ENCODE results near the gene LCLAT1. TPM values are rescaled to one million over a fixed set of nuclear protein-coding genes. Genes with fewer than 3 reads are reported as not detected.

The LCLAT1 gene
- total RNA-seq, 1 donor from 2014 or later, result 16.0 TPM

DNA sequence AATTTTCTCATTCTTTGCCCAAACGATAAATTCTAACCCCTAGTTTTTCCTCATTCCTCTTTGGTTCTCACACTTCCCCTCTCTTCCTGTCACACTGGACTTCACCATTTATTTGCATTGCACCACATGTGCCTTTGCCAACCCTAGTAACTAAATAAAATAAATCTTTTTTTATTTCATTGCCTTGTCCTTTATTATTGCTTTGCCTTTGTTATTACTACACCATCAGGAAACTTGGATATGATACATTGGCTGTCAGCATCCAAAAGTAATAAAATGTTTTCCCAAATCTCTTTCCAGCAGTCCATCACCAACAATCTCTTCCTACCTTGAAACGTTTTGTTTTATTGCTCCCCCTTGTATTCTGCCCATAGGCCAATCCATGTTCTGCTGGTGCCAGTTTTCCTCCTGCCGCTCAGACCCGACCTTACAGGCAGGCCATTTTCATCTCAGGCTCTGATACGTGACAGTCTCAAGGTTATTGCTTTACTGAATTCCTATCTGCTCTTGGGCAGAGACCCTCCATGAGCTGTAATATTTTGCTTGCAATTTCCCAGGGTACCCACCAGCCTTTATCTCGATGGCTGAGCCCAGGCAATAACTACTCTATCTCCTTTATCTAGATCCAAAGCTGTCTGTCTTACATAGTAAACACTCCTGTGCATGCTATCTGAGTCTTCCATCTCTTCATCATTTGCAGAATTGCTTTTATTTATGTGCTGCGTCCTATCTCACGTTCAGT, 19.3 kb upstream of the LCLAT1 start:
- Mint-ChIP-seq H3K27ac (ENCODE audit: unreplicated experiment) (no peak overlapping the region), H3K4me1 (ENCODE audit: low read depth, unreplicated experiment) (no peaks in the 10 kb centered on the region), H3K9me3 (ENCODE audit: unreplicated experiment) (no peaks in the 10 kb centered on the region), H3K36me3 (ENCODE audit: unreplicated experiment) (no peaks in the 10 kb centered on the region), H3K27me3 (ENCODE audit: unreplicated experiment) (no peaks in the 10 kb centered on the region), H3K4me3 (ENCODE audit: unreplicated experiment) (no peak overlapping the region)
- TF ChIP-seq, protein P1, sequence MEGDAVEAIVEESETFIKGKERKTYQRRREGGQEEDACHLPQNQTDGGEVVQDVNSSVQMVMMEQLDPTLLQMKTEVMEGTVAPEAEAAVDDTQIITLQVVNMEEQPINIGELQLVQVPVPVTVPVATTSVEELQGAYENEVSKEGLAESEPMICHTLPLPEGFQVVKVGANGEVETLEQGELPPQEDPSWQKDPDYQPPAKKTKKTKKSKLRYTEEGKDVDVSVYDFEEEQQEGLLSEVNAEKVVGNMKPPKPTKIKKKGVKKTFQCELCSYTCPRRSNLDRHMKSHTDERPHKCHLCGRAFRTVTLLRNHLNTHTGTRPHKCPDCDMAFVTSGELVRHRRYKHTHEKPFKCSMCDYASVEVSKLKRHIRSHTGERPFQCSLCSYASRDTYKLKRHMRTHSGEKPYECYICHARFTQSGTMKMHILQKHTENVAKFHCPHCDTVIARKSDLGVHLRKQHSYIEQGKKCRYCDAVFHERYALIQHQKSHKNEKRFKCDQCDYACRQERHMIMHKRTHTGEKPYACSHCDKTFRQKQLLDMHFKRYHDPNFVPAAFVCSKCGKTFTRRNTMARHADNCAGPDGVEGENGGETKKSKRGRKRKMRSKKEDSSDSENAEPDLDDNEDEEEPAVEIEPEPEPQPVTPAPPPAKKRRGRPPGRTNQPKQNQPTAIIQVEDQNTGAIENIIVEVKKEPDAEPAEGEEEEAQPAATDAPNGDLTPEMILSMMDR (IDR thresholded peaks at IDR 0.05; ENCODE audit: partially characterized antibody, unreplicated experiment), result no peak
- no peak for DNase-seq

DNA sequence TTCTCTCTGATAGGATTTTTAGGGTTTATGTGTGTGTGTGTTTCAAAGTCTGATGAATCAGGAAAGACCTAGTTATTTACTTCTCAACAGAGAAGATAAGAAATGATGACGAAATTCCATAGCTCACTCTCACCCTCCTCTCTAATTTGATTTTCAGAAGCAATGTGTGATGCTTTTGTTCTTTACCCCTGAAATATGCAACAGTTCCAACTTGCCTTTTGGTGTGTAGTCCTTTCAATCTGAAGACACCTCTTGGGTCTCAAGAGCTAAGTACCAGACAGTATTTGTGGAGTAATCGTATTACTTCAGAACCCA, 18.7 kb upstream of the LCLAT1 start:
- Mint-ChIP-seq H3K4me1 (ENCODE audit: low read depth, unreplicated experiment) (no peaks in the 10 kb centered on the region), H3K36me3 (ENCODE audit: unreplicated experiment) (no peaks in the 10 kb centered on the region), H3K27me3 (ENCODE audit: unreplicated experiment) (no peaks in the 10 kb centered on the region), H3K27ac (ENCODE audit: unreplicated experiment) (no peak overlapping the region), H3K4me3 (ENCODE audit: unreplicated experiment) (no peak overlapping the region), H3K9me3 (ENCODE audit: unreplicated experiment) (no peaks in the 10 kb centered on the region)
- TF ChIP-seq, protein P1 (IDR thresholded peaks at IDR 0.05; ENCODE audit: partially characterized antibody, unreplicated experiment), result no peak
- DNase-seq, result no peak

DNA sequence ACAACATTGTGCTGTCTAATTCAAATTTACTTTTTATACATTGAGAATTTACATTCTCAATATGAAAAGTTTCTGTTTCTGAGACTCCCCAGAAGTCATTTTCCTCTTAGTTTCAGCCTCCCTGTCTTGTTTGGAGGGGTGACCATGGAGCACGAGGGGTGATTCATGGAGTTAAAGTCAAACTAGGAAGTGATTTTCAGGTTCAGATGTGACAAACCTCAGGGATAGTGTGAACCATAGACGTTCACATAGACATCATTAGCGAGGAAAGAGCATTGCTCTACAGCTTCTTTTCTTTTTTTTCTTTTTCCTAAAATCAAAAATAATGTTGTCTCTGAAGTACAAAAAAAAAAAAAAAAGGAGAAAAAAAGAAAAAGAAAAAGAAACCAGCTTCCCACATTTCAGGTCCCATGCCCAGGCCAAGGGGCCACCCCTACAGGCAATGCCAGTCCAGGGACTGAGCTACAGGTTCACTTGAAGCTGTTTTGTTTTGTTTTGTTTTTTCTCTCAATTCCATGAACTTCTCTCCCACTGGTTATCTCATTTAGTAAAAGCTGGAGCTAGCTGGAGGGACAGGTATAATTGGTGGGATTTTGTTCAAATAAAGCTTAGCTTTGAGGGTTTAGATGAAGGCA, 18.1 kb upstream of the LCLAT1 start:
- no peak overlapping the region for H3K4me3 Mint-ChIP-seq (ENCODE audit: unreplicated experiment)
- no peak for DNase-seq
- TF ChIP-seq, protein P1 (IDR thresholded peaks at IDR 0.05; ENCODE audit: partially characterized antibody, unreplicated experiment), result no peak

DNA sequence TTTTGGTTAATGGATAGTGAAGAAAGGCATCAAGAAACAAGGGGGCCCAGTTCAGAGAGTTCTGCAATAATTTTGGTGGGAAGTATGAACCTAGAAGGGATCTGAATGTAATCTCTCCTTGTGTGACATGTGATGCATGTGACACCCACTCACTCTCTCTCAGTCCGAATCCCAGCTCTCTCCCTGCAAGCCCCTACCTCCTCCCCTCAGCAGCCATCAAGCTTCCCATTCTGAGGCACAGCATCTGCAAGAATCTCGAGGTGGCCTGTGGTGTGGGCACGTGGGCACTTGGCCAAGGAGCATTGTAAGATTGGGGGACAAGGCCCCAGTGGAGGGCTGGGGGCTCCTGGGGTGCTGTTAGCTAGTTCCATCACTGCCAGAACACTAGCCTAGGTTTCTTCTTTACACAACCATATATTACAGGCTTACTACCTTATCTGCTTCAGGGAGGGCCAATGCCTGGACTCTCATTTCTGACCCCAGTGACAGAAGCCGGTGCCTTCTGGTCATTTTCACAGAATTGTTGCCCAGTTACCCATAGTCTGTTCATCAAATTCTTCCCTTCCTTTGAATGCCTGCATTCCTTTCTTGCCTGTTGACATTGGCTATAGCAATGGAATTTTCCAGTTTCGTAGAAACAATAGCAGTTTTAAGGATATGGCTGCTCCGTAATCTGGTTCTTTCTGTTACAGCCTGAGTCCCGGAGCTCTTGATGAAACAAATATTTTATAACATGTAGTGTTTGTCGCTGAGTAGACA, 13.3 kb upstream of the LCLAT1 start:
- Mint-ChIP-seq H3K4me1 (ENCODE audit: low read depth, unreplicated experiment) (peaks cover 7% of the 10 kb centered on the region), H3K27ac (ENCODE audit: unreplicated experiment) (no peak overlapping the region), H3K36me3 (ENCODE audit: unreplicated experiment) (no peaks in the 10 kb centered on the region), H3K27me3 (ENCODE audit: unreplicated experiment) (no peaks in the 10 kb centered on the region), H3K9me3 (ENCODE audit: unreplicated experiment) (no peaks in the 10 kb centered on the region), H3K4me3 (ENCODE audit: unreplicated experiment) (no peak overlapping the region)
- no peak for DNase-seq
- TF ChIP-seq, protein P1 (IDR thresholded peaks at IDR 0.05; ENCODE audit: partially characterized antibody, unreplicated experiment), result no peak

More for the DNA sequence above, 18.1 kb upstream of the LCLAT1 start:
- no peaks in the 10 kb centered on the region for H3K9me3 Mint-ChIP-seq (ENCODE audit: unreplicated experiment)
- no peaks in the 10 kb centered on the region for H3K36me3 Mint-ChIP-seq (ENCODE audit: unreplicated experiment)
- H3K4me1 Mint-ChIP-seq (ENCODE audit: low read depth, unreplicated experiment), result no peaks in the 10 kb centered on the region
- H3K27ac Mint-ChIP-seq (ENCODE audit: unreplicated experiment), result no peak overlapping the region
- H3K27me3 Mint-ChIP-seq (ENCODE audit: unreplicated experiment), result no peaks in the 10 kb centered on the region

DNA sequence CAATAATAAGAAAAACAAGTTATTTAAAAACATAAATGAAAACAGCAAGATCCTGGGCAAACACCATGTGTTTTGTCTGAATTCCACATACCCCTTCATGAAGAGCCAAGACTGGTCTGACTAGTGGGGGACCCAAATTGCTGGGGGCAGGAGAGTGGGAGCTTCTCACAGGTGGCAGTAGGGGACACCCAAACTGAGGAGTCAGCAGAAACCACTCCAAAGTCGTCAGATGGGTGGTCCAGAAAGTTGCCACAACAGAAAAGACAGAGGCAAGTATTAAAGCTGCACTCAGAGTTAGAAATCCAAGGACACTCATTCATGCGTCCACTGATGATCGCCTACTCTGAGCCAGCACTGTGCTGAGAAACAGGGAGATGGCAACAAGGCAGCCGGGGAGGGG, 12.3 kb upstream of the LCLAT1 start:
- Mint-ChIP-seq H3K9me3 (ENCODE audit: unreplicated experiment) (no peaks in the 10 kb centered on the region), H3K4me1 (ENCODE audit: low read depth, unreplicated experiment) (peaks cover 7% of the 10 kb centered on the region), H3K36me3 (ENCODE audit: unreplicated experiment) (no peaks in the 10 kb centered on the region), H3K4me3 (ENCODE audit: unreplicated experiment) (no peak overlapping the region), H3K27ac (ENCODE audit: unreplicated experiment) (no peak overlapping the region), H3K27me3 (ENCODE audit: unreplicated experiment) (no peaks in the 10 kb centered on the region)
- DNase-seq, result no peak
- TF ChIP-seq, protein P1 (IDR thresholded peaks at IDR 0.05; ENCODE audit: partially characterized antibody, unreplicated experiment), result no peak
